ENCODE results near the gene MYRIP.

DNA sequence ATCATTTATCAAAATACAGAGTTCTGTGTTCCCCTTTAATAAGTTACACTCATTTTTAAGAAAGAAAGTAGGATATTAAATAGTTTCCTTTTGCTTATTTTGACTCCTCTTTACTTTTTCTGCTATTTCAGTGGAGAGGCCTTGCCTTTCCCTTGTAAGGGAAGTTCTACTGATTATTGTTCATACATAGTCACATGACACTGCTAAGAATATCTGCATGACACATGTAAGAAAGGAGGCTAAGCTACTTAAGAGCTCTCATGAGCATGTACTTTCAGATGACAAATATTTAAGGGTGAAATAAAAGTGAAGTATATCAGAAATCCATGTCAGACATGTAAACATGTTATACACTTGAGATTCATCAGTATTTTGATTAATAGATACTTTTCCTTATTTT is 39.0 kb downstream of the MYRIP start:
- TF ChIP-seq POLR2AphosphoS5 (IDR thresholded peaks at IDR 0.05; ENCODE audit: low read depth, low read length) (no peak), POLR2A (IDR thresholded peaks at IDR 0.05; ENCODE audit: low read depth, low read length) (no peak)

Data from GM12891 (cell line).